D721Med (cell line): Measurements from ENCODE around the gene SHMT2.

Experiments used
- DNase-seq: peaks from one replicate; pipeline ENCODE4 v3.0.0; 2011; ENCODE audit warnings: low spot score; ENCODE audit not compliant: insufficient read length
- FAIRE-seq: peaks from 2 replicates; lab custom pipeline; 2011; peaks lifted over from hg19 to GRCh38; lab: Jason Lieb, UNC
- TF ChIP-seq, protein P1 (sequence below): IDR thresholded peaks from 2 replicates; pipeline ENCODE4 v1.5.1; 2012; ENCODE audit warnings: mild to moderate bottlenecking, control low read depth; ENCODE audit not compliant: insufficient read depth; ENCODE audit errors: missing control alignments

SHMT2 gene

DNA sequence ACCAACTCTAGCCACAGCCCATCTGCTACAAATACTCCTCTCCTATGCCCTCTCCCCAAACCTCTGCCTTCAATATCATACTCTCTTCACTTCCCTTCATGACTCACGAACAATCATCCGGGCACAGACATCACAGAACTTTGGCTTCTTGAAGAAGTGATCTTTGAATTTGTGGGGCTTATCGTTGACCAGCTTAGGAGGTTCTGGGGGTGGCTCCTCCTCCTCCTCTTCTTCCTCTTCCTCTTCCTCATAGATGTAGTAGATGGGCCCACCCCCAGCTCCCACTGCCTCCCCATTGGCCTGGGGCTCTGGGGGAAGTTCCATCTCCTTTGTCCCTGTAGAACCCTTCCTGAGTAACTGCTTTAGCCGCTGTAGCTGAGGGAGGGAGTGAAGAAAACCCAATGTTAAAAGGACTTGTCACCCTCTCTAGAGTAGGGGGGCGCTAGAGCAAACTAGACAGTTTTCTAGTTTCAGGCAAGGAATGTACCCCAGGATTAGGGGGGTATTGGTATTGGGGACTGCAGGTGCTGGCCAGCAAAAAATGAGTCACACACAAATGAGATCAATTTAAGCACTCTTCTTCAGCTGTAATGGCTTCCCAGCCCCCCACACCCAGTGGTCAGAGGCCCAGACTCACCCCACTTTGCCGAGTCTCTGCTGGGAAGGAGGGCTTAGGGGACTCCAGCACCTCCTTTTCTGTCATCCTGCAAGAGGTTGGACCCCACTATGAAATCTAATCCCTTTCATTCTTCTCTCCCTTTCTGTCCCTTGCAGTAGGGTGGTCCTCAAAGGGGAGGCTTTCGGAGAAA is 19.6 kb downstream of the SHMT2 start:
- FAIRE-seq (no peak), DNase-seq (no peak)
- TF ChIP-seq, protein P1, sequence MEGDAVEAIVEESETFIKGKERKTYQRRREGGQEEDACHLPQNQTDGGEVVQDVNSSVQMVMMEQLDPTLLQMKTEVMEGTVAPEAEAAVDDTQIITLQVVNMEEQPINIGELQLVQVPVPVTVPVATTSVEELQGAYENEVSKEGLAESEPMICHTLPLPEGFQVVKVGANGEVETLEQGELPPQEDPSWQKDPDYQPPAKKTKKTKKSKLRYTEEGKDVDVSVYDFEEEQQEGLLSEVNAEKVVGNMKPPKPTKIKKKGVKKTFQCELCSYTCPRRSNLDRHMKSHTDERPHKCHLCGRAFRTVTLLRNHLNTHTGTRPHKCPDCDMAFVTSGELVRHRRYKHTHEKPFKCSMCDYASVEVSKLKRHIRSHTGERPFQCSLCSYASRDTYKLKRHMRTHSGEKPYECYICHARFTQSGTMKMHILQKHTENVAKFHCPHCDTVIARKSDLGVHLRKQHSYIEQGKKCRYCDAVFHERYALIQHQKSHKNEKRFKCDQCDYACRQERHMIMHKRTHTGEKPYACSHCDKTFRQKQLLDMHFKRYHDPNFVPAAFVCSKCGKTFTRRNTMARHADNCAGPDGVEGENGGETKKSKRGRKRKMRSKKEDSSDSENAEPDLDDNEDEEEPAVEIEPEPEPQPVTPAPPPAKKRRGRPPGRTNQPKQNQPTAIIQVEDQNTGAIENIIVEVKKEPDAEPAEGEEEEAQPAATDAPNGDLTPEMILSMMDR, result no peak

DNA sequence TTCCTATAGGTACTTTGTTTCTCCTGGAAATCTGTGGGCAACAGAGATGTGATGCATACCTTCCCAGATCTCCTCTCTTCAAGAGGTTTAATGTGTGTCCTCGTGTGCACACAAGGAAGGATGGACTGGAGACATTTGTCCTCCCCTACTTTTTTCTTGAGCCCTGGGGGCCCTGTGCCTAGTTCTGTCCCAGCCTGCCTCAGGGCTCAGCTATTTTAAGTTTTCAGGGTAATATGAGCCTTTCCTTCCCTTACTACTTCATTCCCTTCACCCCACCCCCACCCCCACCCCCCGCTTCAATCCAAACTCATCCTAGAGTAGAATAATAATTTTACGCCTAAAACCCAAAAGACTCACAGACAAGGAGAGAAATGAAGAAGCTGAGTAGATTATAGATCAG is 21.0 kb downstream of the SHMT2 start:
- TF ChIP-seq, protein P1, result no peak
- FAIRE-seq (no peak), DNase-seq (no peak)

DNA sequence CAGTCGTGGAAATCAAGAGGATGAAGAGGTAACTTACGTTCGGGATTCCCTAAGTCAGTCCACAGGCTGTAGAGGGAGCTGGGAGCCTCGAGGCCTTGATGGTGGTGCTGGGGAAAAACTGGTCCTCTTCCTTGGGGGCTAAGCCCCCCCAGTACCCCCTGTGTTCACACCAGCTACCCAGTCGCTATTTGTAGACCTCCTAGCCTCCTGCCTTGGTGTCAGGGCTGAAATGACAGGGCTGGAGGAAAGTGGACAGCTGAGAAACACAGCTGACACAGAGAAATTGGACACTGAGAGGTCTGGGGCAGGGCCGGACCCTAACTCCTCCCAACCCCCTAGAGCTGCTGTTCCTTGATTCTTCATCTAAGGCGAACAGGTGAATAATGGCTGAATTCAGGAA is 21.4 kb downstream of the SHMT2 start, which contains the start of gene STAC3:
Gene STAC3 (minus strand): TSS at position 232 of the 400 bp plus-strand sequence. CDS start 1,551 bp downstream, outside the sequence.
- TF ChIP-seq, protein P1, result no peak
- FAIRE-seq (no peak), DNase-seq (no peak)

DNA sequence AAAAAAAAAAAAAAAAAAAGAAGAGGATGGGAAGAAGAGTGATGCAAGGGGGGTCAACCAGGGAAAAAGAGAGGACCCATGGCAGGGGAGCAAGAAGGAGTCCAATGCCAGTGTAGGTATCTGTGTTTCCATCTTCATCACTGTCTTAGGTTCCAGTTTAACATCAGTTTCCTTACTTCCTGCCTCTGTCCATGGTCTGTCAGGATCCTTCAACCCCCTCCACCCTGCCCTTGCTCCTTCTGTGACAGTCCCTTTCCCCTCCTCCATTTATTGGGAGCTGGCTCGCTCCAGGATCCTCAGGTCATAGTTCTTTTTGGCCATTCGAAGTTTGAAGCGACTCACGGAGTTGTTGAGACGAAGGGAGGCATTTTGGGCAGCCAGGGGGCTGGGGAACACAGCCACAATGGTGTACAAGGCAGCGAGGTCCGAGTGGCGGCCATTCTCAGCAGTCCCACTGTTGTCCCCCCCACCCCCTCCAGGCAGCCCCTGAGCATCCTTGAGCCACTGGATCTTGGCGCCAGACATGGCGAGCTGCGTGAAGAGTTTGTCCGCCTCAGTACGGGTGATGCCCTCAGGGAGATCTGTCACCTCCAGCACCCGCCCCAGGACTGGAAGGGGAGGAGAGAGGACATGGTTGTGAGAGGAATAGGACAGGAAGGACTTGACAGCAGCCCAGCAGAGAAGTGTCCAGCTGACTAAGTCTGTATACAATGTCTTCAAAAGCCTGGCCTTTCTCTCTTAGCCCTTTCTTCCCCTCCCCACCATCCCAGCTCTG is 25.2 kb downstream of the SHMT2 start:
- DNase-seq (no peak), FAIRE-seq (no peak)
- TF ChIP-seq, protein P1, result no peak

DNA sequence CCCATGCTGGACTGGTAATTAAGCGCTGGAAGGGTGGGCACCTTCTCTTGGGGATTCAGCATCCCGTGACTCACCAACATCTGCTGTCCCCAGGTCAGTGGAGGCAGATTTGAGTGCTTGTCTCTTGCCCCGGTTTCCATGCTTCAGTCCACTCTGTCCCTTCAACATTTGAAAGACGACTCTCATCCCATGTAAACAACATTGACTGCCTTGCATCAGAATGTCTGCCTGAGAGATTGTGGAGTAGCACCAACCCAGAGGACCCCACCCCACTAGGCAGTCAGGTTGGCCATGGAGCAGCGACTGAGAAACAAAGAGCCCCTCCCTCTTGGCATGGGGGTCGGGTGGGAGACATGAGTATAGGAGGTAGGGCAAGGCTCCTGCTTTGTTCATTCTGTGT is 26.4 kb downstream of the SHMT2 start:
- FAIRE-seq, result no peak
- DNase-seq, result no peak
- TF ChIP-seq, protein P1, result no peak

DNA sequence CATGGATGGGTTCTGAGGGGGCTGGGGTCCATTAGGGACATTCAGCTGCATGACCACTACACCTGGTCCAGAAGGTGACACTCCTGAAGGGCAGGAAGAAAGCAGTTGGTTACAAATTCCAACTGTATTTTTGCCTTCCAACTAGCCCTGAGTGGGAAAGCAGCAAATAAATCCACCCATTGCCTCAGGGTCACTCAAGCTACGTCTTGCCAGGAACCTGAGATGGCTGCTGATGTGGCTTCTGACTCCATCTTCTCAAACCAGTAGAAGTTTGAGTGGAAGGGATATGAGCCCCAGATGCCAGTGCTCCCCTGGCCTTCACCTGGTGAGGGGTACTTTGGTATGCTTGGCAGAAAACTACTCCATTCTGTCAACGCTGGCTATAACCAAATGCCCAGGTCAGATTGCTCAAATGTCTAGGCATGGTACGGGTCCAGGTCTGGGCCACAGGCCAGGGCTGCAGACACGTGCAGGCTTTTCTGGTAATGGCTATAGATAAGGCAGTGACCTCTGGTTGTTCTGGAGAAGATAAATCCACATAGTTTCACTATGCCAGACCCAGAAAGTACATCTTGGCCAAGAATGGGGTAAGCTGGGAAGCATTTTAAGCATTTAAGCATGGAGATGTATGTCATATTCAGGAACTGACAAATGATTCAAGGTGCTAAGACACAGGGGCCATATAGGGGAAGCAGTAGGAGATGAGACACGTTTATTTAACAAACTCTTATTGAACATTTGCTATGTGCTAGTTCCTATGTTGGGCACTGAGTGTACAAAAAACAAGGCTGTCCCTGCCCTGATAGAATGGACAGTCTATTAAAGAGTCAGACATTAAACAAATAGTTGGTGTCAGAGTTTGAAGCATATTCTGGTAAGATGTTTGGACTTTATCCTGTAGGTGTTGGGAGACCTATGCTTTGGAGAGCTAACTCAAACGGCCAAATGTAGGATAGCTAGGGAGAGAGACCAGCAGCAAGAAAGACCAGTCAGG is 29.8 kb downstream of the SHMT2 start:
- no peak for DNase-seq
- TF ChIP-seq, protein P1, result no peak
- no peak for FAIRE-seq
